HCT116 (cell line): Measurements from ENCODE around the gene ARHGAP35. TPM values are rescaled to one million over a fixed set of nuclear protein-coding genes. Genes with fewer than 3 reads are reported as not detected.

Experiments used
- ATAC-seq: fragments of 200-7000 bp; cut with Tn5 transposase; 2 replicates; pipeline ENCODE4 v1.9.1; 2020; ENCODE audit warnings: mild to moderate bottlenecking, moderate library complexity
- BruUV-seq: library from RNA; stranded (reverse); fragments of 400-500 nt; replicated peaks from 2 replicates; lab custom pipeline; 2021; lab: Mats Ljungman, UMichigan
- CTCF ChIA-PET: fragments of 300-600 bp; sonication (Branson Sonifier 250); formaldehyde crosslinking; loops from one replicate; lab custom pipeline; 2021; ENCODE audit warnings: antibody characterized with exemption; lab: Charles Lee
- POLR2A ChIA-PET: fragments of 300-600, 350-600 bp; sonication (Branson Sonifier 250); formaldehyde crosslinking; loops from one replicate; lab custom pipeline; 2021; ENCODE audit warnings: antibody characterized with exemption; lab: Charles Lee
- RAD21 ChIA-PET, 2 experiments: fragments of 300-600 bp; sonication (Branson Sonifier 250); formaldehyde crosslinking; loops; one replicate each; lab custom pipeline; 2023; ENCODE audit warnings: low total read pairs in 2 of 2; ENCODE audit not compliant: uncharacterized antibody in 2 of 2, unreplicated experiment in 2 of 2, low non-redundant PET in 1 of 2; lab: Charles Lee
- DNase-seq: peaks from one replicate; pipeline ENCODE4 v3.0.0-alpha.2; 2010; ENCODE audit warnings: low read depth, low spot score
- H2AFZ ChIP-seq: fragments of 200-600 bp; shearing (Covaris generic), sonication (generic); 2 replicates; pipeline ENCODE4 v1.6.1; 2017; ENCODE audit warnings: low read depth, mixed run types, mixed read lengths, antibody characterized with exemption, low read length; ENCODE audit not compliant: poor library complexity, severe bottlenecking
- H3K27ac ChIP-seq: 2 replicates; pipeline ENCODE4 v1.5.1; 2012; ENCODE audit warnings: low read depth, low read length
- H3K27me3 ChIP-seq: fragments of 200-600 bp; sonication (generic); 2 replicates; pipeline ENCODE4 v1.6.1; 2016; ENCODE audit warnings: mixed run types, low read length, mixed read lengths; ENCODE audit not compliant: insufficient read depth
- H3K36me3 ChIP-seq, 2 experiments: fragments of 200-500 bp in 1 of 2; fragments of 200-600 bp in 1 of 2; sonication (Bioruptor generic) in 1 of 2; sonication (generic) in 1 of 2; 2 replicates each; pipeline versions ENCODE4 v1.5.1 to v1.6.1; 2014 to 2016; ENCODE audit warnings: low read length in 2 of 2, inconsistent platforms in 1 of 2, mixed read lengths in 1 of 2, mixed run types in 1 of 2; ENCODE audit not compliant: insufficient read depth in 2 of 2, control insufficient read depth in 1 of 2
- H3K4me1 ChIP-seq, 2 experiments: fragments of 200-600 bp in 1 of 2; sonication (generic) in 1 of 2; 2 replicates each; pipeline versions ENCODE4 v1.5.1 to v1.6.1; 2012 to 2017; ENCODE audit warnings: low read length in 2 of 2, inconsistent platforms in 1 of 2, mild to moderate bottlenecking in 1 of 2, mixed read lengths in 1 of 2, mixed run types in 1 of 2, moderate library complexity in 1 of 2; ENCODE audit not compliant: insufficient read depth in 2 of 2, control insufficient read depth in 1 of 2
- H3K4me2 ChIP-seq: fragments of 200-600 bp; sonication (generic); 2 replicates; pipeline ENCODE4 v1.6.1; 2017; ENCODE audit warnings: mixed run types, low read length, mixed read lengths
- H3K4me3 ChIP-seq, 2 experiments: fragments of 200-600 bp in 1 of 2; sonication (generic) in 1 of 2; replicated peaks in 1 of 2; 2 replicates each; pipeline ENCODE4 v1.5.1; 2011 to 2016; ENCODE audit warnings: low read length in 2 of 2, control low read depth in 1 of 2, low read depth in 1 of 2, mild to moderate bottlenecking in 1 of 2, mixed read lengths in 1 of 2, mixed run types in 1 of 2
- H3K79me2 ChIP-seq: fragments of 200-600 bp; sonication (generic); 2 replicates; pipeline ENCODE4 v1.6.1; 2017; ENCODE audit warnings: mild to moderate bottlenecking, mixed run types, low read length, moderate library complexity, mixed read lengths; ENCODE audit not compliant: insufficient read depth
- H3K9ac ChIP-seq: fragments of 200-600 bp; sonication (generic); 2 replicates; pipeline ENCODE4 v1.6.1; 2016; ENCODE audit warnings: low read length, mixed read lengths
- H3K9me2 ChIP-seq: fragments of 200-600 bp; sonication (generic), shearing (Covaris generic); 2 replicates; pipeline ENCODE4 v1.6.1; 2017; ENCODE audit warnings: mixed run types, mild to moderate bottlenecking, moderate library complexity; ENCODE audit not compliant: insufficient read depth
- H3K9me3 ChIP-seq, 2 experiments: fragments of 200-500 bp in 1 of 2; fragments of 200-600 bp in 1 of 2; sonication (Bioruptor generic) in 1 of 2; sonication (generic) in 1 of 2; 2 replicates each; pipeline ENCODE4 v1.6.1; 2014 to 2017; ENCODE audit warnings: low read length in 2 of 2, mixed read lengths in 2 of 2, inconsistent platforms in 1 of 2, low read depth in 1 of 2, mild to moderate bottlenecking in 1 of 2, mixed run types in 1 of 2, moderate library complexity in 1 of 2; ENCODE audit not compliant: control insufficient read depth in 1 of 2, insufficient read depth in 1 of 2
- H4K20me1 ChIP-seq: fragments of 200-600 bp; sonication (generic), shearing (Covaris generic); 2 replicates; pipeline ENCODE4 v1.6.1; 2017; ENCODE audit warnings: mixed run types, mild to moderate bottlenecking, moderate library complexity; ENCODE audit not compliant: insufficient read depth
- CBX3 ChIP-seq: IDR thresholded peaks from 2 replicates; pipeline ENCODE4 v1.6.1; 2012; ENCODE audit warnings: low read depth
- EGR1 ChIP-seq: IDR thresholded peaks from 2 replicates; pipeline ENCODE4 v1.6.1; 2012; ENCODE audit warnings: low read depth
- ELF1 ChIP-seq: IDR thresholded peaks from 2 replicates; pipeline ENCODE4 v1.6.1; 2012; ENCODE audit warnings: low read depth, borderline replicate concordance
- EZH2 ChIP-seq: fragments of 200-600 bp; sonication (generic); IDR thresholded peaks from 2 replicates; pipeline ENCODE4 v1.6.1; 2017; ENCODE audit warnings: antibody characterized with exemption, mixed run types
- FOSL1 ChIP-seq: IDR thresholded peaks from 2 replicates; pipeline ENCODE4 v1.6.1; 2012; ENCODE audit warnings: low read depth
- JUND ChIP-seq: IDR thresholded peaks from 2 replicates; pipeline ENCODE4 v1.6.1; 2012
- POLR2A ChIP-seq: IDR thresholded peaks from 2 replicates; pipeline ENCODE4 v1.7.0; 2011; ENCODE audit warnings: borderline replicate concordance; ENCODE audit not compliant: insufficient read depth, insufficient read length; ENCODE audit errors: extremely low read depth
- POLR2AphosphoS5 ChIP-seq: IDR thresholded peaks from 2 replicates; pipeline ENCODE4 v1.6.1; 2011; ENCODE audit warnings: mild to moderate bottlenecking, low read depth, low read length, moderate library complexity
- RAD21 ChIP-seq: IDR thresholded peaks from 2 replicates; pipeline ENCODE4 v1.6.1; 2012; ENCODE audit warnings: low read depth, mild to moderate bottlenecking
- REST ChIP-seq: IDR thresholded peaks from 2 replicates; pipeline ENCODE4 v1.6.1; 2012; ENCODE audit warnings: low read depth
- SIN3A ChIP-seq: IDR thresholded peaks from 2 replicates; pipeline ENCODE4 v1.6.1; 2012; ENCODE audit warnings: low read depth
- SP1 ChIP-seq: IDR thresholded peaks from 2 replicates; pipeline ENCODE4 v1.6.1; 2012; ENCODE audit warnings: low read depth
- SRF ChIP-seq: IDR thresholded peaks from 2 replicates; pipeline ENCODE4 v1.6.1; 2012; ENCODE audit warnings: low read depth
- YY1 ChIP-seq: IDR thresholded peaks from 2 replicates; pipeline ENCODE4 v1.6.1; 2011; ENCODE audit warnings: low read length, low read depth, moderate library complexity, mild to moderate bottlenecking; ENCODE audit not compliant: insufficient replicate concordance; ENCODE audit errors: extremely low read depth
- ZFX ChIP-seq: fragments of 450-650 bp; IDR thresholded peaks from 2 replicates; pipeline ENCODE4 v1.6.1; 2017
- ZNF274 ChIP-seq: fragments of 200-500 bp; sonication (Bioruptor generic); IDR thresholded peaks from 2 replicates; pipeline ENCODE4 v1.6.1; 2014; ENCODE audit warnings: mild to moderate bottlenecking, low read depth, low read length, inconsistent platforms
- intact Hi-C: fragments of 100-400 bp; cut with micrococcal nuclease; formaldehyde crosslinking; loops from 2 replicates; pipeline ENCODE4 v1.10.0; 2022
- total RNA-seq: library from RNA; stranded (reverse); gene quantifications from one replicate; pipeline ENCODE4 v1.2.1, GENCODE V29; 2021; ENCODE audit not compliant: unreplicated experiment
- TF ChIP-seq, protein P1 (sequence below): IDR thresholded peaks from 2 replicates; pipeline ENCODE4 v1.6.1; 2012
- TF ChIP-seq, protein P2 (sequence below): IDR thresholded peaks from 2 replicates; pipeline ENCODE4 v1.6.1; 2011; ENCODE audit warnings: mild to moderate bottlenecking, low read length, moderate library complexity; ENCODE audit not compliant: insufficient replicate concordance; ENCODE audit errors: extremely low read depth

Gene ARHGAP35
- total RNA-seq, 1 experiment from 2014 or later = 47.6 TPM

GRCh38 chr19:46904114-46905060, 43.6 kb downstream of the ARHGAP35 start:
- CTCF ChIA-PET = no interaction called here
- Histone ChIP-seq H4K20me1 (peaks cover 5% of the 10 kb centered on the region; the same call in 1 of the 2 replicates), H3K9ac (peak overlapping the region; percentile 30; the same call in 1 of the 2 replicates)

More at GRCh38 chr19:46904114-46905060, 43.6 kb downstream of the ARHGAP35 start:
- Histone ChIP-seq H3K79me2 (peaks cover 78% of the 10 kb centered on the region), H2AFZ (no peak overlapping the region), H3K36me3 (no peaks in the 10 kb centered on the region), H3K27me3 (no peaks in the 10 kb centered on the region), H3K27ac (no peak overlapping the region), H3K4me2 (peak overlapping the region; percentile 77; the same call in 1 of the 2 replicates), H3K9me3 (no peaks in the 10 kb centered on the region), H3K4me1 (peaks cover 51 to 58% of the 10 kb centered on the region in 2 experiments), H3K9me2 (no peaks in the 10 kb centered on the region), H3K4me3 (no peak overlapping the region)
- ChIA-PET POLR2A (interaction anchor here (1.4 kb wide), 1 partner anchor 9 kb away, joined by 3 read pairs; no protein-coding TSS in a partner anchor), RAD21 (no interaction called here)
- TF ChIP-seq POLR2A (no peak), POLR2AphosphoS5 (no peak), CBX3 (no peak), ZNF274 (no peak), SRF (no peak), JUND (no peak), REST (no peak), SP1 (no peak), EGR1 (no peak), EZH2 (no peak), FOSL1 (no peak), ZFX (no peak), YY1 (no peak), RAD21 (no peak), SIN3A (no peak), ELF1 (no peak)
- TF ChIP-seq, protein P1, sequence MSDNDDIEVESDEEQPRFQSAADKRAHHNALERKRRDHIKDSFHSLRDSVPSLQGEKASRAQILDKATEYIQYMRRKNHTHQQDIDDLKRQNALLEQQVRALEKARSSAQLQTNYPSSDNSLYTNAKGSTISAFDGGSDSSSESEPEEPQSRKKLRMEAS = no peak
- TF ChIP-seq, protein P2, sequence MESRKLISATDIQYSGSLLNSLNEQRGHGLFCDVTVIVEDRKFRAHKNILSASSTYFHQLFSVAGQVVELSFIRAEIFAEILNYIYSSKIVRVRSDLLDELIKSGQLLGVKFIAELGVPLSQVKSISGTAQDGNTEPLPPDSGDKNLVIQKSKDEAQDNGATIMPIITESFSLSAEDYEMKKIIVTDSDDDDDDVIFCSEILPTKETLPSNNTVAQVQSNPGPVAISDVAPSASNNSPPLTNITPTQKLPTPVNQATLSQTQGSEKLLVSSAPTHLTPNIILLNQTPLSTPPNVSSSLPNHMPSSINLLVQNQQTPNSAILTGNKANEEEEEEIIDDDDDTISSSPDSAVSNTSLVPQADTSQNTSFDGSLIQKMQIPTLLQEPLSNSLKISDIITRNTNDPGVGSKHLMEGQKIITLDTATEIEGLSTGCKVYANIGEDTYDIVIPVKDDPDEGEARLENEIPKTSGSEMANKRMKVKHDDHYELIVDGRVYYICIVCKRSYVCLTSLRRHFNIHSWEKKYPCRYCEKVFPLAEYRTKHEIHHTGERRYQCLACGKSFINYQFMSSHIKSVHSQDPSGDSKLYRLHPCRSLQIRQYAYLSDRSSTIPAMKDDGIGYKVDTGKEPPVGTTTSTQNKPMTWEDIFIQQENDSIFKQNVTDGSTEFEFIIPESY = no peak
- intact Hi-C loops = no loop called here
- ATAC-seq (no peak), DNase-seq (no peak)
- no TSS peak for BruUV-seq
